Ishikawa (cell line): ENCODE results near the gene DNAJB4.

Experiments used
- CEBPB ChIP-seq: IDR thresholded peaks from 2 replicates; pipeline ENCODE4 v1.6.1; 2012
- CREB1 ChIP-seq: IDR thresholded peaks from 2 replicates; pipeline ENCODE4 v1.6.1; 2012; ENCODE audit warnings: low read depth
- EGR1 ChIP-seq: IDR thresholded peaks from 2 replicates; pipeline ENCODE4 v1.6.1; 2012
- EP300 ChIP-seq: IDR thresholded peaks from 2 replicates; pipeline ENCODE4 v1.6.1; 2012; ENCODE audit warnings: borderline replicate concordance
- FOXM1 ChIP-seq: IDR thresholded peaks from 2 replicates; pipeline ENCODE4 v1.6.1; 2012; ENCODE audit warnings: low read depth, borderline replicate concordance
- MAX ChIP-seq: IDR thresholded peaks from 2 replicates; pipeline ENCODE4 v1.6.1; 2012
- NFIC ChIP-seq: IDR thresholded peaks from 2 replicates; pipeline ENCODE4 v1.6.1; 2012
- RAD21 ChIP-seq: IDR thresholded peaks from 2 replicates; pipeline ENCODE4 v1.6.1; 2012; ENCODE audit warnings: low read depth
- REST ChIP-seq: IDR thresholded peaks from 2 replicates; pipeline ENCODE4 v1.6.1; 2012; ENCODE audit warnings: low read depth, mild to moderate bottlenecking
- TAF1 ChIP-seq: IDR thresholded peaks from 2 replicates; pipeline ENCODE4 v1.6.1; 2012; ENCODE audit warnings: low read depth, mild to moderate bottlenecking
- TCF12 ChIP-seq: IDR thresholded peaks from 2 replicates; pipeline ENCODE4 v1.6.1; 2012; ENCODE audit warnings: low read depth
- TEAD4 ChIP-seq: IDR thresholded peaks from 2 replicates; pipeline ENCODE4 v1.6.1; 2012
- USF1 ChIP-seq: IDR thresholded peaks from 2 replicates; pipeline ENCODE4 v1.6.1; 2012
- YY1 ChIP-seq: IDR thresholded peaks from 2 replicates; pipeline ENCODE4 v1.6.1; 2012; ENCODE audit warnings: low read depth
- ZBTB7A ChIP-seq: IDR thresholded peaks from 2 replicates; pipeline ENCODE4 v1.6.1; 2012; ENCODE audit warnings: low read depth

Gene DNAJB4

GRCh38 chr1:77990629-77991204 is 14.0 kb upstream of the DNAJB4 start:
- no peak for TF ChIP-seq ZBTB7A
- TF ChIP-seq TAF1 = no peak
- TF ChIP-seq FOXM1 = no peak
- no peak for TF ChIP-seq REST
- no peak for TF ChIP-seq TCF12
- no peak for TF ChIP-seq TEAD4
- TF ChIP-seq EGR1 = no peak
- no peak for TF ChIP-seq MAX
- no peak for TF ChIP-seq YY1

- no peak for TF ChIP-seq USF1
- TF ChIP-seq YY1 = no peak
- TF ChIP-seq TAF1 = no peak
- no peak for TF ChIP-seq RAD21
- TF ChIP-seq REST = no peak
- no peak for TF ChIP-seq FOXM1
- TF ChIP-seq NFIC = no peak
- no peak for TF ChIP-seq CEBPB
- no peak for TF ChIP-seq ZBTB7A
- TF ChIP-seq EGR1 = no peak
- no peak for TF ChIP-seq CREB1
- no peak for TF ChIP-seq TEAD4
These were observed 13.1 kb upstream of the DNAJB4 start for GRCh38 chr1:77991638-77992037.

GRCh38 chr1:77994117-77994705 is 10.5 kb upstream of the DNAJB4 start:
- no peak for TF ChIP-seq EP300
- TF ChIP-seq EGR1 = no peak
- TF ChIP-seq TEAD4 = no peak
- TF ChIP-seq FOXM1 = no peak
- TF ChIP-seq NFIC = no peak
- no peak for TF ChIP-seq CEBPB

- TF ChIP-seq USF1 (no peak), TCF12 (no peak), CREB1 (no peak), EGR1 (no peak), MAX (no peak)
These were observed 8.0 kb upstream of the DNAJB4 start for GRCh38 chr1:77996734-77997133.

GRCh38 chr1:78003070-78003746 is 1.5 kb upstream of the DNAJB4 start:
- TF ChIP-seq USF1 (no peak), CEBPB (no peak), FOXM1 (no peak), RAD21 (no peak), CREB1 (no peak), TAF1 (no peak), NFIC (no peak), TCF12 (no peak), ZBTB7A (no peak), YY1 (no peak), EGR1 (no peak), EP300 (no peak), MAX (no peak), TEAD4 (no peak), REST (no peak)
